ENCODE results near the gene ACOT4. TPM values are rescaled to one million over a fixed set of nuclear protein-coding genes. Genes with fewer than 3 reads are reported as not detected.
A peak's percentile ranks its signal among the peaks of the same experiment; 100 is the strongest.
"Not testable (repeated sequence)": the region's sequence is repeated elsewhere in the genome, so short reads cannot be mapped to it uniquely, and the experiment has no call there.

ACOT4 gene, protein sequence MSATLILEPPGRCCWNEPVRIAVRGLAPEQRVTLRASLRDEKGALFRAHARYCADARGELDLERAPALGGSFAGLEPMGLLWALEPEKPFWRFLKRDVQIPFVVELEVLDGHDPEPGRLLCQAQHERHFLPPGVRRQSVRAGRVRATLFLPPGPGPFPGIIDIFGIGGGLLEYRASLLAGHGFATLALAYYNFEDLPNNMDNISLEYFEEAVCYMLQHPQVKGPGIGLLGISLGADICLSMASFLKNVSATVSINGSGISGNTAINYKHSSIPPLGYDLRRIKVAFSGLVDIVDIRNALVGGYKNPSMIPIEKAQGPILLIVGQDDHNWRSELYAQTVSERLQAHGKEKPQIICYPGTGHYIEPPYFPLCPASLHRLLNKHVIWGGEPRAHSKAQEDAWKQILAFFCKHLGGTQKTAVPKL
- total RNA-seq: 9.9 TPM

DNA sequence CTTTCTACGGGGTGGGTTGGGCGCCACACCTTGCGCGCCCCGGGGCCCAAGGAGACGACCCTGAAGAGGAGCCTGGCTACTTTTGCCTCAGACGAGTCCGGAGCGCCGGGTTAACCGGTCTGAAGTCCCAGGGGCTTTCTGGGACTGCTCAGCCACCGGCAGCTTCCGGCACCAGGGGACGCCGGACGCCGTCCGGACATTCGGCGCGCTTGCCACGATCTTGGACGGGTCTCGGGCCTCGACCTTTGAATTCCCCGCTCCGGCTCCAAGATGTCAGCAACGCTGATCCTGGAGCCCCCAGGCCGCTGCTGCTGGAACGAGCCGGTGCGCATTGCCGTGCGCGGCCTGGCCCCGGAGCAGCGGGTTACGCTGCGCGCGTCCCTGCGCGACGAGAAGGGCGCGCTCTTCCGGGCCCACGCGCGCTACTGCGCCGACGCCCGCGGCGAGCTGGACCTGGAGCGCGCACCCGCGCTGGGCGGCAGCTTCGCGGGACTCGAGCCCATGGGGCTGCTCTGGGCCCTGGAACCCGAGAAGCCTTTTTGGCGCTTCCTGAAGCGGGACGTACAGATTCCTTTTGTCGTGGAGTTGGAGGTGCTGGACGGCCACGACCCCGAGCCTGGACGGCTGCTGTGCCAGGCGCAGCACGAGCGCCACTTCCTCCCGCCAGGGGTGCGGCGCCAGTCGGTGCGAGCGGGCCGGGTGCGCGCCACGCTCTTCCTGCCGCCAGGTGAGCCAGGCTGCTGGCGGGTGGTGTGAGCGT, at the start of gene ACOT4:
Gene ACOT4, plus strand, starts transcription at position 184 of the 760 bp plus-strand sequence. Its CDS starts 87 bp downstream, at position 271.
- DNase-seq (ENCODE audit: low spot score): peak; percentile 74
- ATAC-seq: peak; percentile 90

DNA sequence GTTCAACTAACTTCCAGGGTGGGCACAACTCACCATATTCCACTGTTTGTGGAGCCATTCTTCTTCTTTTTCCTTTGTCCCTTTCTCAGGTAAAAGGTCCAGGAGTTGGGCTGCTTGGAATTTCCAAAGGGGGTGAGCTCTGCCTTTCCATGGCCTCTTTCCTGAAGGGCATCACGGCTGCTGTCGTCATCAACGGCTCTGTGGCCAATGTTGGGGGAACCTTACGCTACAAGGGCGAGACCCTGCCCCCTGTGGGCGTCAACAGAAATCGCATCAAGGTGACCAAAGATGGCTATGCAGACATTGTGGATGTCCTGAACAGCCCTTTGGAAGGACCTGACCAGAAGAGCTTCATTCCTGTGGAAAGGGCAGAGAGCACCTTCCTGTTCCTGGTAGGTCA, 48.7 kb upstream of the ACOT4 start:
- not testable (repeated sequence) for ATAC-seq; DNase-seq (ENCODE audit: low spot score)

DNA sequence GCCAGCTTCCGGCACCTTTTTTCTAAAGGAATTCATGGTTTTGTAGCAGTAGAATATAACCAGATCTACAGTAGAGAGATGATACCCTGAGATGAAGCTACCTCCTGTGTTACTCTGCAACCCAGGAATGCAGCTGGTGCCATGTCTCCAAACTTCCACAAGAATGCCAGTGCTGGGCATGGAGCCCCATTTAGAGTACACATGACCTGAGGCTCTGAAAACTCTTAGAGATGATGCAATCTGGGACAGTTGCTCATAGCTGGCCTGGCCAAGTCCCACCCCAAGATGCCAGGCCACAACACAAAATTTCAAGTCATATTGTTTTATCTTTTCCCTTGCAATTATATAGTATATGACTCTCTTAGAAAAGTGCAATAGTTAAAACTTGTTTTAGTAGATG, 46.3 kb upstream of the ACOT4 start:
- DNase-seq (ENCODE audit: low spot score): not testable (repeated sequence)
- peak; percentile 71 for ATAC-seq

DNA sequence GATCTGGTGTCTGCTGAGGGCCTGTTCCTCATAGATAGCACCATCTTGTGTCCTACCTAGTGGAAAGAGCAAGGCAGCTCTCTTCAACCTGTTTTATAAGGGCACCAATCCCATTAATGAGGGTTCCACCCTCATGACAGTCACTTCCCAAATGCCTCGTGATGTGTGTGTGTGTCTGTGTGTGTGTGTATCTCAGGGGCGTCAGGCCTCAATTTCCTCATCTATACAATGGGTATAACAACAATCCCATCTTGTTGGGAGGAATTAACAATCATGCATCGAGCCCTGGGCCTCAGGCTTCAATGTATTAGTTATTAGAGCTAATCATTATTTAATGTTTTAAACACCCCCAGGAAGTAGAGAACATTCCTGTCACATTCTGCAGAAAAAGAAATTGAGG, 42.6 kb upstream of the ACOT4 start:
- DNase-seq (ENCODE audit: low spot score); ATAC-seq: not testable (repeated sequence)

DNA sequence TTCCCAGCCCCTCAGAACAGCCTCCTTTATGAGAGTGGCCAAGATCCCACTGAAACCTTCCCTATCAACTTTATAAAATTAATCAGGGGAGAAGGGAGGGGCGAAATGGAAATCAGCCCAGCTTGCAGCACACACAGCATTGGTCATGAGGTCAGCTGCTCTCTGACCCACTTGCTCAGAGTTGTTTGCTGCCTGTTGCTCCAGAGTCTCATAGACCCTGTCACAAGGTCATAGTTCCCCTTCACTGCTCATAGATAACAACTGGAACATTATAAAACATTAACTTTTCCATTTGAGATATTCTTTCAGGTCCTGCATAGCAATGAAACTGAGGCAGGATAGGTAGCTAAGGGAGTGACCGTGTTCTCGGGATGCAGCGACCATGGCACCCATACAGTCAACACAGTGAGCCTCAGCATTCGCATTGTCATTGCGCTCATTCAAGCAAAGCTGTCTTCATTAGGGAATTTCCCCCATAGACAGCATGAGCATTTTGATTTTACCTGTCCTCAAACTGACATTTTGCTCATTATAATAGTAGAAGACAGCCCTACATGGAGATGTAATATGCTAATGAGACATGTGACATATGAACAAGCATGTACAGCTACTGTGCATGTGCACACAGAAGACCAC, 41.7 kb upstream of the ACOT4 start:
- ATAC-seq (peak; percentile 84), DNase-seq (ENCODE audit: low spot score) (peak; percentile 67)

DNA sequence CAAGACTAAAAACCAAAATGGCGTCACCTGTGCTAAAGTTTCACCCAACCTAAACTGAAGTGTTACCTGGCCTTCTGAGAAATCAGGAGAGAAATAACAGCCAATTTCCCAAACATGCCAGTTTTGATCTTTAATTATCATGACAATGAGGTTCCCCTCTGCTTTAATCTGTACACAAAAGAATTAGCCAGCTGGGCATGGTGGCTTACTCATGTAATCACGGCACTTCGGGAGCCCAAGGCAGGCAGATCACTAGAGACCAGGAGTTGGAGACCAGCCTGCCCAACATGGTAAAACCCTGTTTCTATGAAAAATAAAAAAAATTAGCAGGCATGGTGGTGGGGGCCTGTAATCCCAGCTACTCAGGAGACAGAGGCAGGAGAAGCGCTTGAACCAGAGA, 37.8 kb upstream of the ACOT4 start:
- DNase-seq (ENCODE audit: low spot score): no peak
- ATAC-seq: no peak

DNA sequence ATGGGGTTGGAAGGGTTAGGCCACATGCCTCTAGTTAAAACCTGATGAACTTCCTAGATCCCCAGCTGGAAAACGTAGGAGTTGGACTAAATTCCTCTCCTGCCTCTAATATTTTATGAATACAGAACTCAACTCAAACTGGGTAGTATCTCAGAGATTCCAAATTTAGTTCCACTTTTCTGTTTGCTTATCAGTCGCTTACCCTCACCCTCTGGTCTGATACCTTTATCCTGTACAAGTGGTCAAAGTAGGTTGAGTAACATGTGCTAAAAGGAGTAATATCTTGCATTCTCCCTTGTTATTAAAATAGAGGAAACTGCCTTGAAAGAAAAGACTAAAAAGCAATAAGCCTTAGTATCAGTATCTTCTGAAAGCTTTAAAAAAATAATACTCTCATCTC, 34.5 kb upstream of the ACOT4 start:
- peak; percentile 88 for ATAC-seq
- not testable (repeated sequence) for DNase-seq (ENCODE audit: low spot score)

DNA sequence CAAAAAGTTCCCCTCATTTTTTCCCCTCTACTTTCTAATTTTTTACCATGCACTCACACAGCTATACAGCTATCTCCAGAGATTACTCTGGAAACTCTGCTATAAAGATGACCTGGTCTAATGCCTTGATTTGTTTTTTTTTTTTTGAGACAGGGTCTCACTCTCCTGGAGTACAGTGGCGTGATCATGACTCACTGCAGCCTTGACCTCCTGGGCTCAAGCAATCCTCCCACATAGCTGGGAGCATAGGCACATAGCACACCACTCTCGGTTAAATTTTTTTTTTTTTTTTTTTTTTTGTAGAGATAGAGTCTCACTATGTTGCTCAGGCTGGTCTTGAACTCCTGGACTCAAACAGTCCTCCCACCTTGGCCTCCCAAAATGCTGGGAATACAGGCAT, 33.4 kb upstream of the ACOT4 start:
- ATAC-seq; DNase-seq (ENCODE audit: low spot score): not testable (repeated sequence)

DNA sequence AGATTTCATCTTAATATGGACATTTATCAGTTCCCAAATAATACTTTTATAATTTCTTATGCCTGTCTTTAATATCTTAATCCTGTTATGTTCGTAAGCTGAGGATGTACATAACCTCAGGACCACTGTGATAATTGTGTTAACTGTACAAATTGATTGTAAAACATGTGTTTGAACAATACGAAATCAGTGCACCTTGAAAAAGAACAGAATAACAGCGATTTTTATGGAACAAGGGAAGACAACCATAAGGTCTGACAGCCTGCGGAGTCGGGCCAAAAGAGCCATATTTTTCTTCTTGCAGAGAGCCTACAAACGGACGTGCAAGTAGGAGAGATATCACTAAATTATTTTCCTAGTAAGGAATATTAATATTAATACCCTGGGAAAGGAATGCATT, 29.4 kb upstream of the ACOT4 start:
- not testable (repeated sequence) for DNase-seq (ENCODE audit: low spot score); ATAC-seq

DNA sequence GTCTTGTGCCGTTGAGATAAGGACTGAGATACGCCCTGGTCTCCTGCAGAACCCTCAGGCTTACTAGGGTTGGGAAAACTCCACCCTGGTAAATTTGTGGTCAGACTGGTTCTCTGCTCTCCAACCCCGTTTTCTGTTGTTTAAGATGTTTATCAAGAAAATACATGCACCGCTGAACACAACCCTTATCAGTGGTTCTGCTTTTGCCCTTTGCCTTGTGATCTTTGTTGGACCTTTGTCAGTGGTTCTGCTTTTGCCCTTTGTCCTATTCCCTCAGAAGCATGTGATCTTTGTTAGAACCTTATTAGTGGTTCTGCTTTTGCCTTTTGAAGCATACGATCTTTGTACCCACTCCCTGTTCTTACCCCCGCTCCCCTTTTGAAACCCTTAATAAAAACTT, 29.0 kb upstream of the ACOT4 start:
- not testable (repeated sequence) for ATAC-seq; DNase-seq (ENCODE audit: low spot score)

DNA sequence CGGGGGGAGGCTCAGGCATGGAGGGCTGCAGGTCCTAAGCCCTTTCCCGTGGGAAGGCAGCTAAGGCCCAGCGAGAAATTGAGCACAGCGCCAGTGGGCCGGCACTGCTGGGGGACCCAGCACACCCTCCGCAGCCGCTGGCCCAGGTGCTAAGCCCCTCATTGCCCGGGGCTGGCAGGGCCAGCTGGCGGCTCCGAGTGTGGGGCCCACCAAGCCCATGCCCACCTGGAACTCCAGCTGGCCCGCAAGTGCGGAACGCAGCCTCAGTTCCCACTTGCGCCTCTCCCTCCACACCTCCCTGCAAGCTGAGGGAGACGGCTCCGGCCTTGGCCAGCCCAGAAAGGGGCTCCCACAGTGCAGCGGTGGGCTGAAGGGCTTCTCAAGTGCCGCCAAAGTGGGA, 25.2 kb upstream of the ACOT4 start:
- ATAC-seq; DNase-seq (ENCODE audit: low spot score): not testable (repeated sequence)

DNA sequence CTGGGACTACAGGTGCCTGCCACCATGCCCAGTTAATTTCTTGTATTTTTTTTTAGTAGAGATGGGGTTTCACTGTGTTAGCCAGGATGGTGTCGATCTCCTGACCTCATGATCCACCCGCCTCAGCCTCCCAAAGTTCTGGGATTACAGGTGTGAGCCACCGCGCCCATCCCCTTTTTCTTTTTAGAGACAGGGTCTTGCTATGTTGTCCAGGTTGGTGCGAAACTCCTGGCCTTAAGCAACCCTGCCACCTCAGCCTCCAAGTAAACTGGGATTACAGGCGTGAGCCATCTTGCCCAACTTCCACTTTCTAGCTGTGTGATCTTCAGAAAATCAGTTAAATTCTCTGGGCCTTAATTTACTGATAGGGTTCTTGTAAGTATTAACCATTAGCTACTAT, 24.7 kb upstream of the ACOT4 start:
- not testable (repeated sequence) for ATAC-seq

DNA sequence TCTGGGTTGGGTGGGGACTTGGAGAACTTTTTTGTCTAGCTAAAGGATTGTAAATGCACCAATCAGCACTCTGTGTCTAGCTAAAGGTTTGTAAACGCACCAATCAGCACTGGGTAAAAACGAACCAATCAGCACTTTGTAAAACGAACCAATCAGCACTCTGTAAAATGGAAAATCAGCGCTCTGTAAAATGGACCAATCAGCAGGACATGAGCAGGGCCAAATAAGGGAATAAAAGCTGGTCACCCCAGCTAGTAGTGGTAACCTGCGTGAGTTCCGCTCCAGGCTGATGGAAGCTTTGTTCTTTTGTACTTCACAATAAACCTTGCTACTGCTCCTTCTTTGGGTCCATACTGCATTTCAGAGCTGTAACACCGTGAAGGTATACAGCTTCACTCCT, 24.3 kb upstream of the ACOT4 start:
- DNase-seq (ENCODE audit: low spot score) (no peak), ATAC-seq (no peak)

More for the DNA sequence above, 24.7 kb upstream of the ACOT4 start:
- not testable (repeated sequence) for DNase-seq (ENCODE audit: low spot score)

DNA sequence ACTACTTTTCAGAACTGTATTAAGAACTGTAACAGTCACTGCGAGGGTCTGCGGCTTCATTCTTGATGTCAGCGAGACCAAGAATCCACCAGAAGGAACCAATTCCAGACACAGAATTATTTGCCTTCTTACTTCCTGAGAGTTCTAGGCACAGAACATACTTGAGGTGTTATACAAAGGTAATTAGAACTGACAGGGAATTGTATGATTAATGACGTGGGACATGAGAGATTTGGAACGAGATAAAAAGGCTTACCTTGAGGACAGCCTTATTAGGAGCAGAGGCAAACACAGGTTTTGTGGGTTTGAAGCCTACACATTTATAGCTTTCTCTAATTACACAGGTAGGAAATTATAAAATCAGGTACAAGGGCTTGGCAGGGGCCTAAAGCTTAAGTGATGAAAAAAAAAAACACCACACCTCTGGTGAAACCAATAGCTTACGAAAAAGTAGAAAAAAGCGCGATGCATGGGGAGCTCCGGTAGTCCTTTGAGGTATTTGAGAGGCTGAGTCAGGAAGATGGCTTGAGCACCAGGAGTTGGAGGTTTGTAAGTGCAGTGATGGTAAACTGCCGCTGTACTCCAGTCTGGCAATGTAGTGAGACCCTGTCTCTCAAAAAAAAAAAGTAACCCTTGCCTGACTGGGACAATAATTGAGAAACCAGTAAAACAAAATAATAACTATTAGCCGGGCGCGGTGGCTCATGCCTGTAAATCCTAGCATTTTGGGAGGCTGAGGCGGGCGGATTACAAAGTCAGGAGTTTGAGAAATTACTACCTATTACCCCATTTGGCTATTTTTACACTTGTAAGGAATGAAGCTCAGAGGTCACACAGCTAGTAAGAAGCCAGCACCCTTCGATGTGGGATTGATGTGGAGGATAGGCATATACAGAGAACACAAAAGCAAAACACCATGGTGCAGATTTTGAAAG, 23.5 kb upstream of the ACOT4 start:
- ATAC-seq (peak; percentile 0), DNase-seq (ENCODE audit: low spot score) (no peak)

DNA sequence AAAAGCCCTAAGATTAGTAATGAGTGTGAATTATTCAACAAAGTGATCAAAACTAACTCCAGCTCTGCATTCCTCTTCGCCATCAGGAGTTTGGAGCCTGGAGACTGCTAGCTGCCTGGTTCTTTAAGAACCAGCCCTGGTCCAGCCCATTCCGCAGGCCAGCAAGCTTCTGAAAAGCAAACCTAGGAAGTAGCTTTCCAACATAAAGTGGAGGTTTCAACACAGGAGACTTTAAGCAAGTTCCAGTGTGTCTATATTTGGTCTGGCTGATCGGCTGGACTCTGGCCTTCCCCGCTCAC, 22.8 kb upstream of the ACOT4 start:
- ATAC-seq: not testable (repeated sequence)

DNA sequence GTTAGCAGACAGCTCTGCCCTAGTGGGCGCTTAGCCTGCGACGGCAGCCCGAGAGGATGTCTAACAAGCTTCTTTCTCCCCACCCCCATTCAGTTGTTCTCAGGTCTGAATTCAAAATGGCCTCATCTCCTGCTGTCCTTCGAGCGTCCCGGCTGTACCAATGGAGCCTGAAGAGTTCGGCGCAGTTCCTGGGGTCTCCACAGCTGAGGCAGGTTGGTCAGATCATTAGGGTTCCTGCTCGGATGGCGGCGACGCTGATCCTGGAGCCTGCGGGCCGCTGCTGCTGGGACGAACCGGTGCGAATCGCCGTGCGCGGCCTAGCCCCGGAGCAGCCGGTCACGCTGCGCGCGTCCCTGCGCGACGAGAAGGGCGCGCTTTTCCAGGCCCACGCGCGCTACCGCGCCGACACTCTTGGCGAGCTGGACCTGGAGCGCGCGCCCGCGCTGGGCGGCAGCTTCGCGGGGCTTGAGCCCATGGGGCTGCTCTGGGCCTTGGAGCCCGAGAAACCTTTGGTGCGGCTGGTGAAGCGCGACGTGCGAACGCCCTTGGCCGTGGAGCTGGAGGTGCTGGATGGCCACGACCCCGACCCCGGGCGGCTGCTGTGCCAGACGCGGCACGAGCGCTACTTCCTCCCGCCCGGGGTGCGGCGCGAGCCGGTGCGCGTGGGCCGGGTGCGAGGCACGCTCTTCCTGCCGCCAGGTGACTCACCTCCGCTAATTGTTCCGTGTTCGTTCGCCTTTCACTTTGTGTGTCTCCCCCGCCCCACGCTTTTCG, 22.3 kb upstream of the ACOT4 start, which contains the start of gene ACOT2:
Gene ACOT2, plus strand, starts transcription at position 29 of the 774 bp plus-strand sequence. Its CDS starts 28 bp downstream, at position 57.
- ATAC-seq (peak; percentile 81), DNase-seq (ENCODE audit: low spot score) (peak; percentile 95)

More for the DNA sequence above, 22.8 kb upstream of the ACOT4 start:
- DNase-seq (ENCODE audit: low spot score): not testable (repeated sequence)

DNA sequence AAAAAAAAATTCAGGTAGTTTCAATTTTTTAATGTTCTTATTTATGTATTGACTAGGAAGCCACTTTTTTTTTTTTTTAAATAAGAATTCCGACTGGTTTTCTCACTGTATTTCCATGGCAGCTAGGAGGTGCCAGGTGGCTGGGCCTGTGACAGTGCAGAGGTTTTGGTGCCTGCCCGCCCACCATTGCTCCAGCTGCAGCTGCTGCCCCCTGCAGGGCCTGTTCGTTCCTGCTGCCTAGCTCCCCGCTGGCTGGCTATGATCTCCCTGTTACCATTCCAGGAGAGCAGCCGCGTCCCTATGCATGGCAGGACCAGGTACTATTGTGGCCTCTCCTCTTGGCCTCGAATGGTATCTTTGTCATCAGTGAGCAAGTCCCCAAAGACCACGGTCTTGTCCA, 20.8 kb upstream of the ACOT4 start:
- peak; percentile 73 for ATAC-seq
- peak; percentile 82 for DNase-seq (ENCODE audit: low spot score)

DNA sequence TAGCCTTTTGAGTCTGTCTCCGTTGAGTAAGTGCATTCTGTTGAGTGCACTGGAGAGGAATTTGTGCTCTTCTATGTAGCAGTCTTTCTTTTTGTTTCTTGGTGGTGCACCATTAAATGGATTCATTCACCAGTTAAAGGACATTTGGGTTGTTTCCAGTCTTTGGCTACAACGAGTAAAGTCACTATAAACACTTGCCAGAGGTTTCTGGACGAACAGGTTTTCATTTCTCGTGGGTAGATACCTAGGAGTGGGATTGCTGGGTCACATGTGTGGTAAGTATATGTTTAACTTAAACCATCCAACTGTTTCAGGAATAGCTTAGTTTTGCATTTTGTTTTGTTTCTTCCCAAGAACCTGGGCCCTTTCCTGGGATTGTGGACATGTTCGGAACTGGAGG, 18.6 kb upstream of the ACOT4 start:
- ATAC-seq; DNase-seq (ENCODE audit: low spot score): not testable (repeated sequence)

DNA sequence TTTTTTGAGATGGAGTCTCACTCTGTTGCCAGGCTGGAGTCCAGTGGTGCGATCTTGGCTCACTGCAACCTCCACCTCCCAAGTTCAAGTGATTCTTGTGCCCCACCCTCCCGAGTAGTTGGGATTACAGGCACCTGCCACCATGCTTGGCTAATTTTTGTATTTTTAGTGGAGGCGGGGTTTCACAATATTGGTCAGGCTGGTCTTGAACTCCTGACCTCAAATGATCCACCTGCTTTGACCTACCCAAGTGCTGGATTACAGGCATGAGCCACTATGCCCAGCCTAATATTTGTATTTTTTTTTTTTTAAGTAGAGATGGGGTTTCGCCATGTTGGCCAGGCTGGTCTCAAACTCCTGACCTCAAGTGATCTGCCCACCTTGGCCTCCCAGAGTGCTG, 17.9 kb upstream of the ACOT4 start:
- ATAC-seq; DNase-seq (ENCODE audit: low spot score): not testable (repeated sequence)
